CD4-positive, alpha-beta T cell (primary cell): ENCODE measurements around the gene MEPE. TPM values are rescaled to one million over a fixed set of nuclear protein-coding genes. Genes with fewer than 3 reads are reported as not detected.

Source experiments
- ATAC-seq: fragments of 200-7000 bp; cut with Tn5 transposase; one replicate; pipeline ENCODE4 v1.10.0; 2022; ENCODE audit warnings: mild to moderate bottlenecking; ENCODE audit not compliant: poor library complexity
- CTCF ChIA-PET: fragments of 350-600 bp; sonication (Branson Sonifier 250); formaldehyde crosslinking; loops from one replicate; lab custom pipeline; 2021; ENCODE audit warnings: antibody characterized with exemption, inconsistent platforms; lab: Charles Lee
- POLR2A ChIA-PET: fragments of 350-600 bp; sonication (Branson Sonifier 250); formaldehyde crosslinking; loops from one replicate; lab custom pipeline; 2021; ENCODE audit warnings: antibody characterized with exemption, inconsistent platforms; lab: Charles Lee
- DNase-seq, 14 experiments: peaks; one replicate each; pipeline ENCODE4 v3.0.0-alpha.2; 2013 to 2020; ENCODE audit warnings: mixed read lengths in 2 of 14
- H3K27ac ChIP-seq, 2 donors: one replicate each; pipeline versions ENCODE4 v1.5.1 to v1.7.0; 2013; ENCODE audit warnings: low read length in 2 of 2, low read depth in 1 of 2, mild to moderate bottlenecking in 1 of 2
- H3K27me3 ChIP-seq, 2 experiments: 1 replicate in 1 of 2; 2 replicates in 1 of 2; pipeline versions ENCODE4 v1.6.1 to v1.7.0; 2013; ENCODE audit warnings: low read length in 2 of 2, control low read depth in 1 of 2, mild to moderate bottlenecking in 1 of 2, moderate library complexity in 1 of 2; ENCODE audit not compliant: insufficient read depth in 2 of 2, control insufficient read depth in 1 of 2
- H3K36me3 ChIP-seq: one replicate; pipeline ENCODE4 v1.6.1; 2013; ENCODE audit warnings: low read length, control low read depth; ENCODE audit not compliant: insufficient read depth
- H3K4me1 ChIP-seq: one replicate; pipeline ENCODE4 v1.6.1; 2013; ENCODE audit warnings: low read length, control low read depth; ENCODE audit not compliant: insufficient read depth
- H3K4me3 ChIP-seq: one replicate; pipeline ENCODE4 v1.5.1; 2013; ENCODE audit warnings: mild to moderate bottlenecking, low read length, moderate library complexity
- H3K9me3 ChIP-seq, 2 experiments: 1 replicate in 1 of 2; 2 replicates in 1 of 2; pipeline versions ENCODE4 v1.6.1 to v1.7.0; 2013; ENCODE audit warnings: low read length in 2 of 2, mild to moderate bottlenecking in 2 of 2, control low read depth in 1 of 2, moderate library complexity in 1 of 2; ENCODE audit not compliant: control insufficient read depth in 1 of 2, insufficient read depth in 1 of 2
- H3K27ac Mint-ChIP-seq: one replicate; pipeline ENCODE4 v1.8.0; 2020; ENCODE audit warnings: mixed read lengths
- H3K27me3 Mint-ChIP-seq: one replicate; pipeline ENCODE4 v1.8.0; 2021; ENCODE audit warnings: mixed read lengths
- H3K36me3 Mint-ChIP-seq: one replicate; pipeline ENCODE4 v1.8.0; 2021; ENCODE audit warnings: low read depth, mixed read lengths
- H3K4me1 Mint-ChIP-seq: one replicate; pipeline ENCODE4 v1.8.0; 2021; ENCODE audit warnings: low read depth, mixed read lengths
- H3K4me3 Mint-ChIP-seq: one replicate; pipeline ENCODE4 v1.8.0; 2020; ENCODE audit warnings: mild to moderate bottlenecking, mixed read lengths
- H3K9me3 Mint-ChIP-seq: one replicate; pipeline ENCODE4 v1.8.0; 2020; ENCODE audit warnings: mixed read lengths
- intact Hi-C, 2 experiments: fragments of 100-400 bp; cut with DNase I in 1 of 2; cut with micrococcal nuclease in 1 of 2; formaldehyde crosslinking; loops; one replicate each; pipeline versions ENCODE4 v1.15.1 to v1.9.0; 2023 to 2025; cut with DNase I, micrococcal nuclease
- total RNA-seq, 174 experiments: library from RNA in 2 of 174; stranded (reverse) in 2 of 174; gene quantifications; one replicate each; pipeline ENCODE4 v1.2.3 and lab custom pipeline; 2021 to 2026
- TF ChIP-seq, protein P1 (sequence below): fragments of 200-600 bp; IDR thresholded peaks from one replicate; pipeline ENCODE4 v1.8.0; 2022; ENCODE audit warnings: antibody characterized with exemption, mild to moderate bottlenecking

MEPE gene
- total RNA-seq, 2 experiments from 2014 or later = not detected

DNA sequence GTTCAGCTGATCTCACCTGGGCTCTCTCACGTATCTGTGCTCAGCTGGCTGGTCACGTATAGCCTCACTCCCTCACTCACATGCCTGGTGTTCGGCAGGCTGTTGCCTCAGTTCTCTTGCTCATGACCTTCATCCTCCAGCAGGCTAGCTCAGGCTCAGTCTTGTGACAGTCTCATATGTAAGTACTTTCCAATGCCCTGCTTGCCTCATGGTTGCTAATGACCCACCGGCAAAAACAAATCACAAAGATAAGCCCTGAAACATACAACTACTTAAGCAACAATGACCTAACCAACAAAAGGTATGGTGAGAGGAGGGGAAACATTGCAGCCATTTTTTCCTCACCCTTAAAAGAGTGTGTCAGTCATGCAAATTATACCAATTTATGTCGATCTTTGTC lies 25.0 kb downstream of the MEPE start:
- H3K4me1 Mint-ChIP-seq = no peaks in the 10 kb centered on the region
- TF ChIP-seq, protein P1, sequence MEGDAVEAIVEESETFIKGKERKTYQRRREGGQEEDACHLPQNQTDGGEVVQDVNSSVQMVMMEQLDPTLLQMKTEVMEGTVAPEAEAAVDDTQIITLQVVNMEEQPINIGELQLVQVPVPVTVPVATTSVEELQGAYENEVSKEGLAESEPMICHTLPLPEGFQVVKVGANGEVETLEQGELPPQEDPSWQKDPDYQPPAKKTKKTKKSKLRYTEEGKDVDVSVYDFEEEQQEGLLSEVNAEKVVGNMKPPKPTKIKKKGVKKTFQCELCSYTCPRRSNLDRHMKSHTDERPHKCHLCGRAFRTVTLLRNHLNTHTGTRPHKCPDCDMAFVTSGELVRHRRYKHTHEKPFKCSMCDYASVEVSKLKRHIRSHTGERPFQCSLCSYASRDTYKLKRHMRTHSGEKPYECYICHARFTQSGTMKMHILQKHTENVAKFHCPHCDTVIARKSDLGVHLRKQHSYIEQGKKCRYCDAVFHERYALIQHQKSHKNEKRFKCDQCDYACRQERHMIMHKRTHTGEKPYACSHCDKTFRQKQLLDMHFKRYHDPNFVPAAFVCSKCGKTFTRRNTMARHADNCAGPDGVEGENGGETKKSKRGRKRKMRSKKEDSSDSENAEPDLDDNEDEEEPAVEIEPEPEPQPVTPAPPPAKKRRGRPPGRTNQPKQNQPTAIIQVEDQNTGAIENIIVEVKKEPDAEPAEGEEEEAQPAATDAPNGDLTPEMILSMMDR = no peak
- DNase-seq = no peak
- H3K4me1 ChIP-seq = no peaks in the 10 kb centered on the region
- peaks cover 22% of the 10 kb centered on the region for H3K27me3 Mint-ChIP-seq
- ChIA-PET CTCF (interaction anchor here (1.1 kb wide), 1 partner anchor 10 kb away, joined by 3 read pairs; no protein-coding TSS in a partner anchor), POLR2A (no interaction called here)
- no peak overlapping the region for H3K27ac Mint-ChIP-seq
- intact Hi-C loops = loop anchor here in 1 of 2 experiments (5.0 to 10.0 kb wide), 2 partner anchors 115 to 657 kb away; no protein-coding TSS in a partner anchor
- no peaks in the 10 kb centered on the region for H3K9me3 ChIP-seq
- H3K4me3 ChIP-seq = no peak overlapping the region
- H3K27ac ChIP-seq = no peak overlapping the region
- H3K27me3 ChIP-seq = peaks cover 0 to 8% of the 10 kb centered on the region in 2 experiments
- ATAC-seq = no peak
- no peaks in the 10 kb centered on the region for H3K36me3 Mint-ChIP-seq
- H3K9me3 Mint-ChIP-seq = no peaks in the 10 kb centered on the region
- H3K4me3 Mint-ChIP-seq = no peak overlapping the region
- H3K36me3 ChIP-seq = no peaks in the 10 kb centered on the region

GRCh38 chr4:87862236-87862635 lies 29.5 kb downstream of the MEPE start:
- Histone ChIP-seq H3K4me3 (no peak overlapping the region), H3K4me1 (no peaks in the 10 kb centered on the region), H3K27ac (no peak overlapping the region), H3K27me3 (peaks cover 0 to 4% of the 10 kb centered on the region in 2 experiments), H3K36me3 (no peaks in the 10 kb centered on the region), H3K9me3 (no peaks in the 10 kb centered on the region)
- intact Hi-C loops = no loop called here
- Mint-ChIP-seq H3K27ac (no peak overlapping the region), H3K9me3 (no peaks in the 10 kb centered on the region), H3K36me3 (no peaks in the 10 kb centered on the region), H3K4me3 (no peak overlapping the region), H3K4me1 (no peaks in the 10 kb centered on the region), H3K27me3 (peaks cover 18% of the 10 kb centered on the region)
- ATAC-seq = no peak
- TF ChIP-seq, protein P1 = no peak
- CTCF ChIA-PET = no interaction called here
- POLR2A ChIA-PET = no interaction called here
- DNase-seq = no peak

GRCh38 chr4:87863486-87863885 lies 30.7 kb downstream of the MEPE start:
- TF ChIP-seq, protein P1 = no peak
- Mint-ChIP-seq H3K36me3 (no peaks in the 10 kb centered on the region), H3K27me3 (peaks cover 23% of the 10 kb centered on the region), H3K4me1 (no peaks in the 10 kb centered on the region), H3K27ac (no peak overlapping the region), H3K4me3 (no peak overlapping the region), H3K9me3 (no peaks in the 10 kb centered on the region)
- intact Hi-C loops = no loop called here
- Histone ChIP-seq H3K4me1 (no peaks in the 10 kb centered on the region), H3K27me3 (peaks cover 0 to 4% of the 10 kb centered on the region in 2 experiments), H3K36me3 (no peaks in the 10 kb centered on the region), H3K9me3 (no peaks in the 10 kb centered on the region), H3K27ac (no peak overlapping the region), H3K4me3 (no peak overlapping the region)
- CTCF ChIA-PET = no interaction called here
- ATAC-seq = no peak
- DNase-seq = no peak
- POLR2A ChIA-PET = no interaction called here
